ENCODE measurements around the gene PDK2. TPM values are rescaled to one million over a fixed set of nuclear protein-coding genes. Genes with fewer than 3 reads are reported as not detected.

PDK2 gene
- total RNA-seq, 1 donor from 2014 or later, result 44.6 TPM

DNA sequence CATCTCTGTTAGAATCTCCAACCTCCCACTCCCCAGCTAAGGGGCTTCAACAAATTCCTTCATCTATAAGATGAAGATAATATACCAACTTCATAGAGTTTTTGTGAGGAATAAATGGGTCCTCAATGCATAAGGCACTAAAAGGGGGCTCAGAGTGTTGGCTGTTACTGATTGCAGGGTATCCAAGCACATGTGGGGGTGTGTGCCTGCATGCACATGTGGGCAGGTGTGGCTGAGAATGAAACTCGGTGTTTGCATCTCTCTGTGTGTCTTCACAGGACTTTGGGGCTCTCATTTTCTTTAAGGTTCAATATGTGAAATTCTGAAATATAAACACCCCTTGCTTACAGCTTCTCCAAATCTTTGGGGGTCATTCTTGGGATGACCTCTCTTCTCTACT lies 59.5 kb downstream of the PDK2 start:
- no peaks in the 10 kb centered on the region for H3K27me3 Mint-ChIP-seq (ENCODE audit: low read depth)
- no peaks in the 10 kb centered on the region for H3K36me3 Mint-ChIP-seq
- H3K4me3 Mint-ChIP-seq, result peak overlapping the region; percentile 29
- peaks cover 27% of the 10 kb centered on the region for H3K4me1 Mint-ChIP-seq
- TF ChIP-seq, protein P1, sequence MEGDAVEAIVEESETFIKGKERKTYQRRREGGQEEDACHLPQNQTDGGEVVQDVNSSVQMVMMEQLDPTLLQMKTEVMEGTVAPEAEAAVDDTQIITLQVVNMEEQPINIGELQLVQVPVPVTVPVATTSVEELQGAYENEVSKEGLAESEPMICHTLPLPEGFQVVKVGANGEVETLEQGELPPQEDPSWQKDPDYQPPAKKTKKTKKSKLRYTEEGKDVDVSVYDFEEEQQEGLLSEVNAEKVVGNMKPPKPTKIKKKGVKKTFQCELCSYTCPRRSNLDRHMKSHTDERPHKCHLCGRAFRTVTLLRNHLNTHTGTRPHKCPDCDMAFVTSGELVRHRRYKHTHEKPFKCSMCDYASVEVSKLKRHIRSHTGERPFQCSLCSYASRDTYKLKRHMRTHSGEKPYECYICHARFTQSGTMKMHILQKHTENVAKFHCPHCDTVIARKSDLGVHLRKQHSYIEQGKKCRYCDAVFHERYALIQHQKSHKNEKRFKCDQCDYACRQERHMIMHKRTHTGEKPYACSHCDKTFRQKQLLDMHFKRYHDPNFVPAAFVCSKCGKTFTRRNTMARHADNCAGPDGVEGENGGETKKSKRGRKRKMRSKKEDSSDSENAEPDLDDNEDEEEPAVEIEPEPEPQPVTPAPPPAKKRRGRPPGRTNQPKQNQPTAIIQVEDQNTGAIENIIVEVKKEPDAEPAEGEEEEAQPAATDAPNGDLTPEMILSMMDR (IDR thresholded peaks at IDR 0.05; ENCODE audit: unreplicated experiment), result no peak
- no peaks in the 10 kb centered on the region for H3K9me3 Mint-ChIP-seq
- no peak for DNase-seq (ENCODE audit: low spot score in 2 of 2, unreplicated experiment in 2 of 2)
- peak overlapping the region; percentile 78 for H3K27ac Mint-ChIP-seq

DNA sequence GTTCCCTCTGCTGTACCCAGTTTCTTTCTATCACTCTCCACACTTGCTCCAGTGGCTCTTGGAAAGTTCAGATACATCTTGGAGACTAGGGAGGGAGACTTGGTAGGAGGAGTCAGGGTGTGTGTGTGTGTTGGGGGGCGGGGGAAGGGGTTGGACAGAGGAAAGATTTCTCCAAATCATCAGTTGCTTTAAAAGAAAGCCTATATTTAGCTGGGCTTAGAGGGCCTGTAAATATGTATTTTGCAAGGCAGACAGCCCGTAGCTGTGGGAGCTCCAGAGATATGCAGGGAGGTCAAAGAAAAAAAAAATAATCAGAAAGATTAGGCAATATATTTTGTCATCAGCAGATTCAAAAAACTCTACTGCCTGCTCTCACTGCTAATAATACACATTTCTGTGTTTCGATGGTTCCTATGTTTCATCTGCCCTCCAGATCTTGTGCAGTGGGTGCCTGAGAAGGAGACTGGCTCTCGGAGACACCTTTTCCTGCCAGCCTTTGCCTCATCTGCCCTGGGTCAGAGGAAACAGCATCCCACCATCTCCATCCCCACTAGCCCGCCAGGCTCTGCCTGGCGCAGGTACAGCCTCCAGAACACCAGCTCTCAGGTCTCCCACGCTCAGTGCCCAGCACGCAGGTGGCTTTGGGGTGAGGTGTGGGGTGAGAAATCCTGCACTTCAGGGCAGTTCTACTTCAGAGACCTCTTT lies 60.1 kb downstream of the PDK2 start:
- H3K9me3 Mint-ChIP-seq, result no peaks in the 10 kb centered on the region
- TF ChIP-seq, protein P1 (IDR thresholded peaks at IDR 0.05; ENCODE audit: unreplicated experiment), result no peak
- H3K4me3 Mint-ChIP-seq, result peak overlapping the region; percentile 29
- DNase-seq (ENCODE audit: low spot score in 2 of 2, unreplicated experiment in 2 of 2), result no peak
- peaks cover 27% of the 10 kb centered on the region for H3K4me1 Mint-ChIP-seq
- no peaks in the 10 kb centered on the region for H3K27me3 Mint-ChIP-seq (ENCODE audit: low read depth)
- peak overlapping the region; percentile 78 for H3K27ac Mint-ChIP-seq
- H3K36me3 Mint-ChIP-seq, result no peaks in the 10 kb centered on the region

DNA sequence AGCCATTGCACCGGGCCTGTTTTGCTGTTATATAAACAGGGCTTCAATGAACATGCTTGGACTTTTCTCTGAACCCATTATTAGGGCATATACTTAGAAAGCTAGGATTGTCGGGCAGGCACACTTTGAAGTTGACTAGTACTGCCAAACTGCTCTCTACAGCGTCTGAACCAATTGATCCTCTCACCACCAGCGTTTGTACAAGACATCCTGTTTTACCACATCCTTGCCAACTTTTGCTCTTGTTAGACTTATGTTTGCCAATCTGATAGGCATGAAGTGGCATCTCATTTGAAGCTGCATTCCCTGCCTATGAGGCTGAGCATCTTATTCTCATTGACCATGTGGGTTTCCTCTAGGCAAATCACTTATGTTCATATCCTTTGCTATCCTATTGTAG lies 62.7 kb downstream of the PDK2 start:
- H3K4me1 Mint-ChIP-seq, result peaks cover 27% of the 10 kb centered on the region
- no peak for DNase-seq (ENCODE audit: low spot score in 2 of 2, unreplicated experiment in 2 of 2)
- no peaks in the 10 kb centered on the region for H3K36me3 Mint-ChIP-seq
- no peak overlapping the region for H3K4me3 Mint-ChIP-seq
- peak overlapping the region; percentile 43 for H3K27ac Mint-ChIP-seq
- no peaks in the 10 kb centered on the region for H3K9me3 Mint-ChIP-seq
- peaks cover 3% of the 10 kb centered on the region for H3K27me3 Mint-ChIP-seq (ENCODE audit: low read depth)
- TF ChIP-seq, protein P1 (IDR thresholded peaks at IDR 0.05; ENCODE audit: unreplicated experiment), result no peak

DNA sequence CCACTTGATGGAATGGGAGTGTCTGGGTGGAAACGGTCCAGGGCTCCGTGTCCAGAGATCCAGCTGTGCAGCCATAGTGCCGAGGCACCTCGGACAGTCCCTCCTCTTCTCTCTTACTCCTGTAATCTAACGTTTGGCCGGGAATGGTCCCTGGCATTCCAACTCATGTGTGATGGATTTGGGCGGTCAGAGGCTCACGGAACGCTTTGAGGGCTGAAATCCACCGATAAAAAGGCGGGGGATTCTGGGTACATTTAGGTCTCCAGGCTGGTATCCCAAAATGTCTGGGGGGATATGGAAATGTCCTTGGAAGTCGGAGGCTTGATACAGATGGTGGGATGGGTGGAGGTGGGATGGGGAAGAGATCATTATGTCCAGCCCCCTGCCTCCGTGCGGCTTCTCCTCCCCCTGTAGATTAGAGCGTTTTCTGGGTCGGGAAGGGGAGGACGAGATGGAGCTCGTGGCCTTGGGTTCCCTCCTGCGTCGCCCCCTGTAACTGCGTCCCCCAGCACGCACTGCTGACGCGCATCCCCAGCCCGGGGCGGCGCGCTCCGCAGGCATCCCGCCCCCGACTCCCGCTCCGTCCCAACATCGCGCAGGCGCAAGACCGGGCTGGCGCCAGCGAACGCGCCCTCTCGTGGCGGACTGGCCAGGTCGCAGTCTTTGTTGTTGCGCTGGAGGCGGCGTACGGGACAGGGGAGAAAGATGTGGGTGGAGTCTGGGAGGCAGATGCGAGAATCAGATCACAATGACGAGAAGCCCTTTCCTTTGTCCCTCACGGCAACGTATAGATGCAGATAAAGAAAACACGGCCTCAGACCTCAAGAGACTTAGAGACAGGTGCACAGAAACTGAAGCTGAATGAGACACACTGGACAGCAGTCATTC lies 66.1 kb downstream of the PDK2 start:
- Mint-ChIP-seq H3K9me3 (no peaks in the 10 kb centered on the region), H3K27ac (peak overlapping the region; percentile 72)
- peak; percentile 93 to 98 for DNase-seq (ENCODE audit: low spot score in 2 of 2, unreplicated experiment in 2 of 2)

More for the DNA sequence above, 66.1 kb downstream of the PDK2 start:
- Mint-ChIP-seq H3K36me3 (no peaks in the 10 kb centered on the region), H3K4me3 (peak overlapping the region; percentile 69), H3K4me1 (peaks cover 9% of the 10 kb centered on the region), H3K27me3 (ENCODE audit: low read depth) (peaks cover 3% of the 10 kb centered on the region)
- TF ChIP-seq, protein P1 (IDR thresholded peaks at IDR 0.05; ENCODE audit: unreplicated experiment), result peak; percentile 89

Other genes starting within 250 kb of the PDK2 start
- not detected in 3 replicates for gene TAC4, start 247.3 kb upstream of the PDK2 start, total RNA-seq
- gene DLX4, start 126.2 kb upstream of the PDK2 start, total RNA-seq, result 2.6 to 2.8 TPM (median 2.7 TPM) in 3 replicates
- 5.2 to 7.7 TPM (median 6.6 TPM) in 3 replicates for gene DLX3, start 100.1 kb upstream of the PDK2 start, total RNA-seq
- 133 to 149 TPM (median 143 TPM) in 3 replicates for gene ITGA3, start 39.2 kb upstream of the PDK2 start, total RNA-seq
- 17.3 to 20.0 TPM (median 19.4 TPM) in 3 replicates for gene SAMD14, start 34.8 kb downstream of the PDK2 start, total RNA-seq
- gene PPP1R9B, start 55.3 kb downstream of the PDK2 start, total RNA-seq, result 56.4 to 58.6 TPM (median 56.6 TPM) in 3 replicates
- not detected in 3 replicates for gene SGCA, start 70.7 kb downstream of the PDK2 start, total RNA-seq
- gene COL1A1, start 106.3 kb downstream of the PDK2 start, total RNA-seq, result 3,780 to 4,004 TPM (median 3,972 TPM) in 3 replicates
- gene TMEM92, start 179.1 kb downstream of the PDK2 start, total RNA-seq, result 2.7 to 3.9 TPM (median 3.6 TPM) in 3 replicates

Data from mesothelial cell of epicardium (in vitro differentiated cells).